HT1080 (cell line): ENCODE data around the gene PPM1M. TPM values are rescaled to one million over a fixed set of nuclear protein-coding genes. Genes with fewer than 3 reads are reported as not detected.

Experiments
- DNase-seq: peaks from one replicate; pipeline ENCODE4 v3.0.0-alpha.2; 2015; ENCODE audit warnings: low read depth
- total RNA-seq: library from RNA; depleted of rRNA; stranded (reverse); fragments of >200 nt; shearing (Covaris generic); gene quantifications from 2 replicates; pipeline ENCODE4 v1.2.3, GENCODE V29; 2014

Gene PPM1M
- total RNA-seq, 1 experiment from 2014 or later: 1.8 TPM

GRCh38 chr3:52215351-52215750 is 30.2 kb upstream of the PPM1M start:
- no peak for DNase-seq

GRCh38 chr3:52216585-52217408 is 28.8 kb upstream of the PPM1M start:
- peak; percentile 99 for DNase-seq

- DNase-seq: no peak
These were observed 28.2 kb upstream of the PPM1M start for GRCh38 chr3:52217409-52217805.

GRCh38 chr3:52218026-52218425 is 27.5 kb upstream of the PPM1M start:
- DNase-seq: no peak

GRCh38 chr3:52218454-52218853 is 27.1 kb upstream of the PPM1M start:
- DNase-seq: no peak

GRCh38 chr3:52218937-52219650 is 26.5 kb upstream of the PPM1M start:
- peak; percentile 51 for DNase-seq

GRCh38 chr3:52220380-52221026 is 25.1 kb upstream of the PPM1M start:
- peak; percentile 80 for DNase-seq

GRCh38 chr3:52221141-52221562 is 24.4 kb upstream of the PPM1M start:
- no peak for DNase-seq

GRCh38 chr3:52221563-52222318 is 23.8 kb upstream of the PPM1M start:
- DNase-seq: no peak

- DNase-seq: no peak
These were observed 23.0 kb upstream of the PPM1M start for GRCh38 chr3:52222319-52223221.

- no peak for DNase-seq
These were observed 21.8 kb upstream of the PPM1M start for GRCh38 chr3:52223449-52224408.

GRCh38 chr3:52225452-52226228 is 19.9 kb upstream of the PPM1M start, which contains the start of gene TLR9:
TLR9 (minus strand) TSS chr3:52225645; CDS start chr3:52225529, 116 bp downstream.
- DNase-seq: no peak

GRCh38 chr3:52226229-52226817 is 19.2 kb upstream of the PPM1M start:
- DNase-seq: no peak

GRCh38 chr3:52227117-52227516 is 18.4 kb upstream of the PPM1M start:
- DNase-seq: no peak

GRCh38 chr3:52227766-52228165 is 17.8 kb upstream of the PPM1M start:
- DNase-seq: no peak

GRCh38 chr3:52228266-52228665 is 17.3 kb upstream of the PPM1M start:
- no peak for DNase-seq

GRCh38 chr3:52228751-52229291 is 16.7 kb upstream of the PPM1M start:
- DNase-seq: no peak

- DNase-seq: no peak
These were observed 15.9 kb upstream of the PPM1M start for GRCh38 chr3:52229656-52230055.
